NCI-H446 (cell line): Measurements from ENCODE around the gene ZNF333.
"Not testable (repeated sequence)": the region's sequence is repeated elsewhere in the genome, so short reads cannot be mapped to it uniquely, and the experiment has no call there.

ENCODE experiments used
- DNase-seq, 2 experiments: peaks; one replicate each; lab custom pipeline; 2025; lab: John Stamatoyannopoulos, UW

The ZNF333 gene

DNA sequence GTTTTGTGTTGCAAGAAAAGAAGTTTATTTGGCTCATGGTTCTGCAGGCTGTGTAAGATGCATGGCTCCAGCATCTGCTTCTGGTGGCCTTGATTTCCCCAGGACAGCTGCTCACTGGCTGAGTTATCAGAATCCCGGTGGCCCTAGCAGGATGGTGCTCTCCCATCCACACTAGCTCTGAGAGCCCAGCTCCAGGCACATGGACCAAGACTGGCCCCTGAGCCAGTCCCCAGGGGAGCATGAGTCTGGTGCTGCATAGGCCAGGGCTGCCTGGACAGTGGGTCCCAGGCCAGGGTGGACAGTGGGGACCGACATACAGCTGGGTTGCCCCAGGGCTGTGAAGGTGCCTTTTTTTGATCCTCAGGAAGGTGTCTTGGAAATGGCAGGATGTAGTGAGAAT is 78.2 kb downstream of the ZNF333 start:
- no peak for DNase-seq

DNA sequence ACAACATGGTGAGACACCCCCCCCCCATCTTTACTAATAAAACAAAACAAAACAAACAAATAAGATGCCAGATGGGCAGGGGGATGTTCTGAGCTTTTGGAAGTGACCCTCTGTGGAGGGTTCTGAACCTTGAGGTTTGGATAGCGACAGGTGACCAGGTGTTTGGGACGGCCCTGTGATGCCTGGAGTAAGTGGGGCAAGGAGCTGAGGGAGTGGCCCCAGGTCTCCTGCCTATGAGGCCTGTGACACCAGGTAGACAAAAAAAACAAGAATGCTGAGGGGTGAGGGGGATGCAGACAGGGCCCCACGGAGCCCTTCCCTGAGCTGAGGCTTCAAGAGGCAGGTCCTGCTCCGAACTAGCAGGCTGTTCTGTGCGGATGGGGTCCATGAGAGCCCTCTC is 79.4 kb downstream of the ZNF333 start:
- no peak for DNase-seq

DNA sequence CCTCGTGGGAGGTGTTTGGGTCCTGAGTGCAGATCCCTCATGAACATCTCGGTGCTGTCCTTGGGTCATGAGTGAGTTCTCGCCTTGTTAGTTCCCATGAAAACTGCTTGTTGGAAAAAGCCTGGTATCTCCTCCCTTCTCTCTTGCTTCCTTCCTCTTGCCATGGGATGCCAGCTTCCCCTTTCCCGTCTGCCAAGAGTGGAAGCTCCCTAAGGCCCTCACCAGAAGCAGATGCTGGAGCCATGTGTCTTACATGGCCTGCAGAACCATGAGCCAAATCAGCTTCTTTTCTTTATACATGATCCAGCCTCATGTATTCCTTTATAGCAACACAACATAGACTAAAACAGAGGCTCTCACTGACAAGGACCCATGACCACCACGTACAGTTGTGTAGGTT is 80.3 kb downstream of the ZNF333 start:
- DNase-seq = no peak

DNA sequence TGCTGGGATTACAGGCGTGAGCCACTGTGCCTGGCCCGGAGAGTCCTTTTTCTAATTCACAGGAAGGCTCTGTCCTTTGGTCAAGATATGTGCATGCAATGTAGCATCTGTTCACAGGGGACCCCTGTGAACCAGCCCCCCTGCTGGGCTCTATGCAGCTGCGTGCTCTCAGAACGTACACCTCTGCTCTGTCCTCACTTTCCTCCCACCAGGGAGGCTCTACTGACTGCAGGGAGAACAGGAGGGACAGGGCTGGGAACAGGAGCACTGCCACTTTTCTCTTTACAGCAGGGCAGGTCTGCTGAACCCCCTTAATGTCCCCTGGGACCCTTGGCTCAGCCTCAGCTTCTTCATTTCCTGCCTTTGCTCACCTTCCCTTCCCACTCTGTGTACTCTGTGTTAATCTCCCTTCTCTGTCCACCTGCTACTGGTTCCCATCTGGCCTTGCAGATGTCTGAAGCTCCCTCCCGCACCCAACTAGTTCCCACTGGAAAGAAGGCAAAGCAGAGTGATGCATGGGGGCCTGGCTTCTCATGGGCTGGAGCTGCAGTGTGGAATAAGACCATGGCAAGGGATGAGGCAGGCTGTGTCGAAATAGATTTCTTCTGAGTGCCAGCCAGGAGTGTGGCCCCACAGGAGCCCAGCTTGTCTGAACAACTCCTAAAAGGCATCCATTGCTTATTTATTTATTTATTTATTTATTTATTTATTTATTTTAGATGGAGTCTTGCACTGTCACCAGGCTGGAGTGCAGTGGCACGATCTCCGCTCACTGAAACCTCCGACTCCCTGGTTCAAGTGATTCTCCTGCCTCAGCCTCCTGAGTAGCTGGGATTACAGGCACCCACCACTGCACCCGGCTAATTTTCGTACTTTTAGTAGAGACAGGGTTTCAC is 81.3 kb downstream of the ZNF333 start:
- DNase-seq = no peak

DNA sequence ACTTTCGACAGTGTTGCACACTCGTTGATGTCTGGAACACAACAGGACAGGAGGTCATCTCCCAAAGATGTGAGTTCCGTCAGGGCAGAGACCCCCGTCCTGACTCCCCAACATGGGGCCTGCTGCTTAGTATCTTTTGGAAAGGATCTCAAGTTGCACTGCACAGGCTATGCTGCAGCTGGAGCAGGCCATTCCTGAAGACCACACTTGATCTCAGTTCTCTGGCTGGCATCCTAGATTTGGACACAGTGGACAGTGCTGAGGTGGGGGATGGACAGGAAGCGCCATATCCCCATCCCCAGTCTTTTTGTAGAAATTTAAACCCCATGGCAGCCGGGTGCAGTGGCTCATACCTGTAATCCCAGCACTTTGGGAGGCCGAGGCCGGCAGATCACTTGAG is 82.6 kb downstream of the ZNF333 start:
- no peak for DNase-seq

DNA sequence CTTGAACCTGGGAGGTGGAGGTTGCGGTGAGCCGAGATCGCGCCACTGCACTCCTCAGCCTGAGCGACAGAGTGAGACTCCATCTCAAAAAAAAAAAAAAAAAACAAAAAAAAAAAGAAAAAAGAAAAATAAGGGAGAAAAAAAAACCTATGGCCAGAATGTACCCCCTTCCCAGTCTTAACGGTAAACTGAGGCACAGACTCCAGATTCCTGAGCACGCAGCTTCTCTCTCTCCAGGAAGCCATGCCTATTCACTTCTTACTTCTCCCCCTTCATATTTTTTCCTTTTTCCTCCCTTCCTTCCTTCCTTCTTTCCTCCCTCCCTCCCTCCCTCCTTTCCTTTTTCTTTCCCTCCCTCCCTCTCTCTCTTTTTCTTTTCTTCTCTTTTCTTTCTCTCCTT is 83.1 kb downstream of the ZNF333 start:
- DNase-seq = no peak

DNA sequence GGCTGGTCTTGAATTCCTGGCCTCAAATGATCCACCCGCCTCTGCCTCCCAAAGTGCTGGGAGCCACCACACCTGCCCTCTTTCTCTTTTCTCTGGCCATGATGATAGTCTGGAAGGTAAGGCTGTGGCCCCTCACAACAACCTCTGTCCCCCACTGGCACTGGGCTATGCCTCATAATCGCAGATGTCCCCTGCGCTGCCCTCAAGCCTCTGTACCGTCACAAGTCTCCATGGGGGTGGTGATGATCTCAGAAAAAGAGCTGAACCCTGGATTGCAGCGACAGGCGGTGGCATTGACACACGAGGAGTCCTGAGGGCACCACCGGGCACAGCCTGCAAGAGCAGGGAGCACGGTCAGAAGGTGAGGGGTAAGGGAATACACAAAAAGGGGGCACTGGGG is 83.9 kb downstream of the ZNF333 start:
- not testable (repeated sequence) for DNase-seq

DNA sequence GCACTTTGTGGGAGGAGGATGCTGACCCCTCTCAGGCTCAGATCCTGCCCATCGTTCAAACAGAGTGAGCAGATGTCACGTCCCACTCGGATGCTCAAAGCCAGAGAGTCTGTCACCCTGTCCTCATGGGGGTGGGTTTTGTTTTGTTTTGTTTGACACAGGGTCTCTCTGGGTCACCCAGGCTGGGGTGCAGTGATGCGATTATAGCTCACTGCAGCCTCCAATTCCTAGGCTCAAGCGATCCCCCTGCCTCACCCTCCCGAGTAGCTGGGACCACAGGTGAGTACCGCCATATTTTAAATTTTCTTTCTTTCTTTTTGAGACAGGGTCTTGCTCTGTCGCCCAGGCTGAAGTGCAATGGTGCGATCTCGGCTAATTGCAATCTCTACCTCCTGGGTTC is 84.5 kb downstream of the ZNF333 start:
- no peak for DNase-seq

DNA sequence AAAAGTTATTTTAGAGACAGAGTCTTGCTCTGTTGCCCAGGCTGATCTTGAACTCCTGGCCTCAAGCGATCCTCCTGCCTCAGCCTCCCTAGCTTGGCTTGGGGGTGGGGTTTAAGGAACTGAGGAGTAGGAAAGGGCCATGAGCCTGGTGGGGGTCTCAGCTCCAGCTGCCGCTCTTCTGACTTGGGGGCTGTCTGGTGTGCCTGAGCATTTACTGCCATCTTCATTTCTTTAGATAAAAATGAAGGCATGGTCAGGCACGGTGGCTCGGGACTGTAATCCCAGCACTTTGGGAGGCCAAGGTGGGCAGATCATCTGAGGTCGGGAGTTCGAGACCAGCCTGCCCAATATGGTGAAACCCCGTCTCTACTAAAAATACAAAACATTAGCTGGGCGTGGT is 85.5 kb downstream of the ZNF333 start:
- not testable (repeated sequence) for DNase-seq

DNA sequence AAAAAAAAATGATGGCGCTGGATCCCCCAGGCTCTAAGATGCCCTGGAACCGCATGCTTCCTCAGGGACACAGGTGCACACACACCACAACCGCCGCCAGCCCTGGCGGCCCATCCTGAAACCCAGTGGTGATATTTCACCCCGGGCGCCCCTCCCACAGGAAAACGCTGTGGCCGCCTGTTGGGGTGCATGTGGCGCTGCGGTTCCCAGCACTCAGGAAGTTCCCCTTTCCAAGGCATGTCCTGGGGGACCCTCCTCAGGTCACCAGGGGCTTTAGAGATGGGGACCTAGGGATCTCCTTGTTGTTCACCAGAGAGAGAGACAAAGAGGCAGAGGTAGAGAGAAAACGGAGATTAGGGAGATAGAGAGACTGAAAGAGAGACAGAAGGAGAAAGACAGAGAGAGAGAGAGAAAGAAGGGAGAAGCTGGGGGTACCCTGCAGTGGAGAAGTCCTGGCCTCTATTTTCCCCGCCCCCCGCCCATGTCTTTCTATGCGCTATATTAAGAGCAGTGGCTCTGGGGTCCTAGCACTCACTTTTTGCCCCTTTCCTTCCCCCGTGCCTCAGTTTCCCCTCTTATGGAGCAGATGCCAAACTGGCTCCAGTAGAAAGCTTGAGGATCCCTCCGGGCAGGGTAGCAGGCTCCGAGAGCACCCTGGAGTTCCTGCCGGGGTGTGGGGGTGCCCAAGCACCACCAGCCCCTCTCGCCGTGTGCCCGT is 86.2 kb downstream of the ZNF333 start:
- no peak for DNase-seq

DNA sequence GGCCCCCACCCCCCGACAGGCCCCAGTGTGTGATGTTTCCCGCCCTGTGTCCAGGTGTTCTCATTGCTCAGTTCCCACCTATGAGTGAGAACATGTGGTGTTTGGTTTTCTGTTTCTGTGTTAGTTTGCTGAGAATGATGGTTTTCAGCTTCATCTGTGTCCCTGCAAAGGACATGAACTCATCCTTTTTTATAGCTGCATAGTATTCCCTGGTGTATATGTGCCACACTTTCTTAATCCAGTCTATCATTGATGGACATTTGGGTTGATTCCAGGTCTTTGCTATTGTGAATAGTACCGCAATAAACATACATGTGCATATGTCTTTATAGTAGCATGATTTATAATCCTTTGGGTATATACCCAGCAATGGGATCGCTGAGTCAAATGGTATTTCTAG is 87.8 kb downstream of the ZNF333 start:
- DNase-seq = not testable (repeated sequence)

DNA sequence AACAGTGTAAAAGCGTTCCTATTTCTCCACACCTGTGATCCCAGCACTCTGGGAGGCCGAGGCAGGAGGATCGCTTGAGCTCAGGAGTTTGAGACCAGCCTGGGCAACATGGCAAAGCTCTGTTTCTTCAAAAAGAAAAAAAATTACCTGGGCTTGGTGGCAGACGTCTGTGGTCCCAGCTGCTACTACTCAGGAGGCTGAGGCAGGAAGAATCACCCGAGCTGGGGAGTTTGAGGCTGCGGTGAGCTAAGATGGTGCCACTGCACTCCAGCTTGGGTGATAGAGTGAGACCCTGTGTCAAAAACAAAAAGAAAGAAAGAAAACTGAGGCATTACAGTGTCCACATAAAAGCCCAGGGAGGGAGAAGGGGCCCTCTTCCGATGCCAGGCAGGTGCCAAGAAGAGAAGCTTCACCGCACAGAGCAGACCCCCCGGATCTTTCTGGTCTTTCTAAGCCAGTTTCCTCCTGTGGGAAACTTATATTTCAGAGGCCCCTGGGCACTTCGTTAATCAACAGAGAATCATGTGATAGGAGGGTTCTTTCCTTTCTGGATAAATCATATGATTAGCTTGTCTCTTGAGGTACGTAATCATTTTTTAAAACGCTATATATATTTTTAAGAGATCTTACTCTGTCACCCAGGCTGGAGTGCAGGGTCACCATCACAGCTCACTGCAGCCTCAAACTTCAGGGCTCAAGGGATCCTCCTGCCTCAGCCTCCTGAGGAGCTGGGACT is 88.4 kb downstream of the ZNF333 start, which contains the start of gene ADGRE2:
Gene ADGRE2, minus strand, starts transcription at position 451 of the 736 bp plus-strand sequence. CDS start 1,804 bp downstream, outside the sequence.
- DNase-seq = not testable (repeated sequence)

DNA sequence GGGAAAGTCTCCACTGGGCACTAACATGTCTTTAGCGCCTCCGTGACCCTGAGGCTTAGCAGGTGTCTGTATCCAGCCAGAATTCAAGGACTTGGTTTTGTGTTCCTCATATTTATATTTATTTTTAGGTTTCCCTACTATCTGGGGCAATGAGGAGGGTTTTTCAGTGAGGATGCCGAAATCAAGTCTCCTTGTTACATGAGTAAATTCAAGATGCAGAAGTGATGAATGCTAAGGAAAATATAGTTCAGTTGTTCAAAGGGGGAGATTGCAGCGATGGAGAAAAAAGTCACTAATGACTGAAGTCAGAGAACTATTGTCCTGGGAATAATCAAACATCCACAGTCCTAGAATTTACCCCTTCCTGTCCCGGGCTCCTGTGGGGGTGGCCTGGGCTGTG is 89.3 kb downstream of the ZNF333 start:
- no peak for DNase-seq

DNA sequence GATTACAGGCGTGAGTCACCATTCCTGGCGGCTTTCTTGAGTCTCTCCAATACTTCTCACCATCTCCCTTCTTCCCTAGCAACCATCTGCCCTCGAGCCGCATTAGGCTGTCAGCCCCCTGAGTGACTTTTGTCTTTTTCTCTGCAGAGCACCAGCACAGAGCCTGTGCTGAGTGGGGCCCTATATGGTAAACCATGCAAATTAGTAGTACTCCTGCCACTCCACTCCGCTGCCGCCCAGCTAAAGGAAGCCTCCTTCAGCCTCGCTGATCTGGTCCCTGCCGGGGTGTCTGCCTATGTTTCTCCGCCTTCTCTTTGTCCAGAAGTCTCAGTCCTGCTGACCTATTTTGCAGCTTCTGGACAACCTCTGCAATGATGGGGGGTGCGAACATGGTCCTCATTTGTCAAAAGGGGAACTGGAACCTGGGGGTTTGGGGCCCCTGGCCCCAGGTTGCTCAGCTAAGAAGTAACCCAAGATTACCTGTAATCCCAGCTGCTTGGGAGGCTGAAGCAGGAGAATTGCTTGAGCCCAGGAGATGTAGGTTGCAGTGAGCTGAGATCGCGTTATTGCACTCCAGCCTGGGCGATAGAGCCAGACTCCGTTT is 90.9 kb downstream of the ZNF333 start:
- DNase-seq = not testable (repeated sequence)

DNA sequence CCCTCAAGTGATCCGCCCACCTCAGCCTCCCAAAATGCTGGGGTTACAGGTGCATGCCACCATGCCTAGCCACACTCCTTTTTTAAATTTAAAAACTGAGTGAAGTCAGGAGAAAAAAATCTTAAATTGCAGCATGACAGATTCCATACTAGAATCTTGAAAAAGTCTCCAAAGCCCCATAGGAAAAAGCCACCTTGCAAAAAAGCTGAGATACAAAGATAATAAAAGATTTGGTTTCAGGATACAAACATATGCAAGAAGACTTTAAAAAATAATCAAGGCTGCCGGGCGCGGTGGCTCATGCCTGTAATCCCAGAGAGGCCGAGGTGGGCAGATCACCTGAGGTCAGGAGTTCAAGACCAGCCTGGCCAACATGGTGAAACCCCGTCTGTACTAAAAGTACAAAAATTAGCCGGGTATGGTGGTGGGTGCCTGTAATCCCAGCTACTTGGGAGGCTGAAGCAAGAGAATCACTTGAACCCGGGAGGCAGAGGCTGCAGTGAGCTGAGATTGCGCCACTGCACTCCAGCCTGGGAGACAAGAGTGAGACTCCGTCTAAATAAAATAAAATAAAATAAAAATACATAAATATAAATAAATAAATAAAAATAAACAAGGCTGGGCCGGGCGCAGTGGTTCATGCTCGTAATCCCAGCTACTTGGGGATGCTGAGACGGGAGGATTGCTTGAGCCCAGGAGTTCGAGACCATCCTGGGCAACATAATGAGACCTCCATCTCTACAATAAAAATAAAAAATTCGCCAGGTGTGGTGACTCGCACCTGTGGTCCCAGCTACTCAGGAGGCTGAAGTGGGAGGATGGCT is 92.1 kb downstream of the ZNF333 start:
- not testable (repeated sequence) for DNase-seq

DNA sequence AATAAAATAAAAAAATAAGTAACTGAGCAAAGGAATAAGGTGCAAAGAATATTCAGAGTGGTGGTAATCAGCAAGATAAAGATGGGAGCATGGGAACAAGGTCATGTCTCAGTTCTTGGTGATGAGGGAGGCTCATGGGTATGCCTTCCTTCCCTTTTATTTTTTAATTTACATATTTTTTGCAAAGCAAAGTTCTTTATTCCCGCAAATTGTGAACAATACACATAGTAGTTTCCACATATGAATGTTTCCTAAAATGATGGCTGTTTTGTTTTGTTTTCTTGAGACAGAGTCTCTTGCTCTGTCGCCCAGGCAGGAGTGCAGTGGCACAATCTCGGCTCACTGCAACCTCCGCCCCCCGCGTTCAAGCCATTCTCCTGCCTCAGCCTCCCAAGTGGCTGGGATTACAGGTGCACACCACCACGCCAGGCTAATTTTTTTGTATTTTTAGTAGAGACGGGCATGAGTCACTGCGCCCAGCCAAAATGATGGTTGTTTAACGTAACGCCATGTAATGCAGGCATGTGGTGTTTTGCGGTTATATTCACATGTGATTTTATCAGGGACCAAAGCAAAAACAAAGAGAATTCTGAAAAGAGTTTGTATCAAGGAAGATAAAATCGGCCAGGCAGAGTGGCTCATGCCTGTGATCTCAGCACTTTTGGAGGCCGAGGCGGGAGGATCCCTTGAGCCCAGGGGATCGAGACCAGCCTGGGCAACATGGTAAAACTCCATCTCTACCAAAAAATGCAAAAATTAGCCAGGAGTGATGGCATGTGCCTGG is 93.0 kb downstream of the ZNF333 start:
- no peak for DNase-seq
